KMS-11 (cell line): ENCODE data around the gene C11orf86.

Source experiments
- H2AFZ ChIP-seq: fragments of 200-600 bp; sonication (generic); 2 replicates; pipeline ENCODE4 v1.6.1; 2016; ENCODE audit warnings: antibody characterized with exemption, mixed run types, low read depth
- H3K27ac ChIP-seq: fragments of 200-600 bp; sonication (generic); 2 replicates; pipeline ENCODE4 v1.6.1; 2016; ENCODE audit warnings: mild to moderate bottlenecking, mixed run types
- H3K27me3 ChIP-seq: fragments of 200-600 bp; sonication (generic); 2 replicates; pipeline ENCODE4 v1.6.1; 2017; ENCODE audit warnings: mild to moderate bottlenecking, low read depth, mixed run types, moderate library complexity; ENCODE audit not compliant: insufficient read depth
- H3K36me3 ChIP-seq: fragments of 200-600 bp; sonication (generic); 2 replicates; pipeline ENCODE4 v1.6.1; 2017; ENCODE audit warnings: mild to moderate bottlenecking, mixed run types; ENCODE audit not compliant: insufficient read depth
- H3K4me1 ChIP-seq: fragments of 200-600 bp; sonication (generic); 2 replicates; pipeline ENCODE4 v1.6.1; 2016; ENCODE audit warnings: mild to moderate bottlenecking, low read depth, mixed run types; ENCODE audit not compliant: poor library complexity, severe bottlenecking
- H3K4me2 ChIP-seq: fragments of 200-600 bp; sonication (generic); 2 replicates; pipeline ENCODE4 v1.7.0; 2016; ENCODE audit warnings: mild to moderate bottlenecking, mixed run types
- H3K4me3 ChIP-seq: fragments of 200-600 bp; sonication (generic); IDR thresholded peaks from 2 replicates; pipeline ENCODE4 v1.6.1; 2017; ENCODE audit warnings: low read depth, low read length, mixed read lengths; ENCODE audit not compliant: insufficient read depth
- H3K79me2 ChIP-seq: fragments of 200-600 bp; sonication (generic); 2 replicates; pipeline ENCODE4 v1.6.1; 2016; ENCODE audit warnings: low read depth, mixed run types; ENCODE audit not compliant: insufficient read depth
- H3K9ac ChIP-seq: fragments of 200-600 bp; sonication (generic); 2 replicates; pipeline ENCODE4 v1.6.1; 2016; ENCODE audit warnings: mild to moderate bottlenecking, mixed run types
- H4K20me1 ChIP-seq: fragments of 200-600 bp; sonication (generic); 2 replicates; pipeline ENCODE4 v1.6.1; 2016; ENCODE audit warnings: mild to moderate bottlenecking, mixed run types; ENCODE audit not compliant: insufficient read depth
- CTCF ChIP-seq: fragments of 200-600 bp; sonication (generic); conservative IDR thresholded peaks from 2 replicates; pipeline ENCODE4 v1.6.1; 2017; ENCODE audit warnings: low read depth, mild to moderate bottlenecking, antibody characterized with exemption, low read length, moderate library complexity, mixed read lengths

Gene C11orf86

DNA sequence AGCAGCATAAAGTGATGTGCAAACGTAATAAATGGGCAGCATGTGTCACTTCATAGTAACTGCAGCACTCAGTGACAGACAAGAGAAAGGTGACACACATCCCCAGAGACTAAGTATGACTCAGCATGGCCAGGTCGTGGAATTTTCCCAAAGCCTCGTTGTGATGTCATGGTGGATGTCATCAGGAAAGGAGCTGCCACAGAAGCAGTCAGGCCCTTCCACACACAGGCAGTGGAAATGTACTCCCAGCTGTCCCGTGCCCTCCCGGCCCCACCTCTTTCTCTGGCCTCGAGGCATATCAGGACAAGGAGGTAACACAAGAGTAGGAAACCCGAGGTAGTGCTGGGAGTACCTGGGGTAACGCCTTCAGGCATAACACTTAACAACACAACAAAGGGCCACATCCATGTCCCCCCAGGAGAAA lies 25.0 kb upstream of the C11orf86 start:
- no peak for TF ChIP-seq CTCF
- H3K4me3 ChIP-seq, result no peak overlapping the region
- no peak overlapping the region for H3K9ac ChIP-seq
- no peak overlapping the region for H3K4me2 ChIP-seq
- H3K79me2 ChIP-seq, result no peaks in the 10 kb centered on the region
- no peaks in the 10 kb centered on the region for H3K36me3 ChIP-seq
- H2AFZ ChIP-seq, result no peak overlapping the region
- H3K27me3 ChIP-seq, result no peaks in the 10 kb centered on the region
- H4K20me1 ChIP-seq, result no peaks in the 10 kb centered on the region
- no peaks in the 10 kb centered on the region for H3K4me1 ChIP-seq
- H3K27ac ChIP-seq, result no peak overlapping the region

GRCh38 chr11:66951135-66951534 lies 24.0 kb upstream of the C11orf86 start:
- H3K9ac ChIP-seq, result no peak overlapping the region
- no peak for TF ChIP-seq CTCF
- no peaks in the 10 kb centered on the region for H4K20me1 ChIP-seq
- no peaks in the 10 kb centered on the region for H3K4me1 ChIP-seq
- no peak overlapping the region for H3K27ac ChIP-seq
- H3K79me2 ChIP-seq, result no peaks in the 10 kb centered on the region
- no peaks in the 10 kb centered on the region for H3K36me3 ChIP-seq
- H2AFZ ChIP-seq, result no peak overlapping the region
- H3K4me3 ChIP-seq, result no peak overlapping the region
- no peaks in the 10 kb centered on the region for H3K27me3 ChIP-seq
- no peak overlapping the region for H3K4me2 ChIP-seq

DNA sequence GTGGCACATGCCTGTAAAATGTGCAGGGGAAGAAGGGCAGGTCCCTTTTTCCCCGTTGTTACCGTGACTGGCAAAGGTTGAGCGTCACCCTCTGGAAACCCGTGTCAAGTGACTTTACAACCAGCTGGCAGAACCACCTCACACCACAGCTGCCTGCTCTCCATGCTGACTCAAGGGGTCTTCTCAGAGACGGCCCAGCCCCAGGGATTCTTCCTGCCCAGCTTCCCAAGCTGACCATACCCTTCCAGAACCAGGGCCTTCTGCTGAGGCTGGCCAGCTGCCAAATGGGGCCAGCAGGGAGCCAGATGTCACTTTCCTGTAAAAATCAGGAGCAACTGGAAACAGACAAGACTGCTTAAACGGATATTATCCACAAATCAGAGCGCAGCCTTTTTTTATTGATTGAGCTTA lies 23.2 kb upstream of the C11orf86 start:
- no peaks in the 10 kb centered on the region for H3K36me3 ChIP-seq
- H3K4me2 ChIP-seq, result no peak overlapping the region
- H3K4me3 ChIP-seq, result no peak overlapping the region
- no peak overlapping the region for H3K27ac ChIP-seq
- H3K4me1 ChIP-seq, result no peaks in the 10 kb centered on the region
- no peaks in the 10 kb centered on the region for H3K79me2 ChIP-seq
- H4K20me1 ChIP-seq, result no peaks in the 10 kb centered on the region
- H3K9ac ChIP-seq, result no peak overlapping the region
- H3K27me3 ChIP-seq, result no peaks in the 10 kb centered on the region
- no peak overlapping the region for H2AFZ ChIP-seq
- no peak for TF ChIP-seq CTCF

DNA sequence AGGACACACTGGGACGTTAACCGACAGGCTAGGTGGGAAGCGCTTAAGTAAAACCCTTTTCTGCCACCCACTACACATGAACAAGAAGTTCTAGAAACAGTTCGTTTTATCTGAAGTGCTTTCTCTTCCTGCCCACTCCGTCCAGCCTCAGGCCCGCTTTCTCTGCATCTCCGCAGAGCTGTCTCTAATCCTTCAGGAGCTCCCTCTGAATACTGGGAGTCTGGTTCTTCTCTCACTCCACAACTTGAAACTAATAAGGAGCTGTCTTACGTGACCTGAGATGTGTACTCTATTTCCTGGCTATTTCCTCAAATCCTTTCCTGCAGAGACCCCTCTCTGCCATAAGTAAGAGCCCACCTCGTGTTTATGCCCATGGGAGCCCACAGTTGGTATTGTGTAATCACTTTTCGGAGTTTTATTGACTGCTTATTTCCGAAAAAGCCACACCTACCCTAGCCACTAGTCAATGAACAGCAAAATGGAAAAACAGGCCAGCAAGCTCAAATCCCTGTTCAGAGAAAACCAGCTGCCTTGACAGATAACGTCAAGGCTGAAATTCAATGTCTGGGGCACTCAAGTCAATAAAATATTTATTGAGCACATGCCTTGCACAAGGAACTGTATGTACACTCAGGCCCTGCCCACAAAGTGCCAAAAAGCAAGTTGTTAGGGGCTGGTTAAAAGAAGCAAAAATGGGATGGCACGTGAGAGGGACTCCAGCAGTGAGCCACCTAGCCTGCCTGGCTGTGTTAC lies 21.8 kb upstream of the C11orf86 start:
- no peak overlapping the region for H2AFZ ChIP-seq
- no peaks in the 10 kb centered on the region for H3K36me3 ChIP-seq
- H3K4me2 ChIP-seq, result no peak overlapping the region
- H4K20me1 ChIP-seq, result no peaks in the 10 kb centered on the region
- H3K4me3 ChIP-seq, result no peak overlapping the region
- no peak for TF ChIP-seq CTCF
- H3K9ac ChIP-seq, result no peak overlapping the region
- no peaks in the 10 kb centered on the region for H3K4me1 ChIP-seq
- no peaks in the 10 kb centered on the region for H3K79me2 ChIP-seq
- no peak overlapping the region for H3K27ac ChIP-seq
- no peaks in the 10 kb centered on the region for H3K27me3 ChIP-seq
